Ascending aorta (tissue), 2 donors: ENCODE results near the gene RPL6. TPM values are rescaled to one million over a fixed set of nuclear protein-coding genes. Genes with fewer than 3 reads are reported as not detected.
A peak's percentile ranks its signal among the peaks of the same experiment; 100 is the strongest.
"Not testable (repeated sequence)": the region's sequence is repeated elsewhere in the genome, so short reads cannot be mapped to it uniquely, and the experiment has no call there.

Experiments
- DNase-seq, 2 donors: peaks; one replicate each; pipeline ENCODE4 v3.0.0-alpha.2; 2019; ENCODE audit warnings: low spot score in 2 of 2
- H3K27ac ChIP-seq, 2 donors: fragments of 200-600 bp; sonication (generic); one replicate each; pipeline ENCODE4 v1.5.1; 2016 to 2017; ENCODE audit warnings: mild to moderate bottlenecking in 1 of 2
- H3K27me3 ChIP-seq: fragments of 200-600 bp; sonication (generic); one replicate; pipeline ENCODE4 v1.5.1; 2017
- H3K36me3 ChIP-seq, 2 donors: fragments of 200-600 bp; sonication (generic); one replicate each; pipeline ENCODE4 v1.5.1; 2016
- H3K4me1 ChIP-seq, 2 donors: fragments of 200-600 bp; sonication (generic); one replicate each; pipeline ENCODE4 v1.5.1; 2016 to 2017; ENCODE audit warnings: mild to moderate bottlenecking in 1 of 2
- H3K4me3 ChIP-seq, 2 donors: fragments of 200-600 bp; sonication (generic); one replicate each; pipeline ENCODE4 v1.5.1; 2016 to 2017; ENCODE audit warnings: mild to moderate bottlenecking in 1 of 2
- H3K9me3 ChIP-seq, 2 donors: fragments of 200-600 bp; sonication (generic); one replicate each; pipeline ENCODE4 v1.5.1; 2016
- CTCF ChIP-seq, 3 experiments: fragments of 200-600 bp in 2 of 3; fragments of 450-650 bp in 1 of 3; sonication (generic) in 2 of 3; IDR thresholded peaks; one replicate each; pipeline ENCODE4 v1.5.1; 2016 to 2019; ENCODE audit warnings: antibody characterized with exemption in 3 of 3, mild to moderate bottlenecking in 1 of 3, moderate library complexity in 1 of 3
- intact Hi-C: fragments of 100-400 bp; cut with DNase I; formaldehyde crosslinking; loops from one replicate; pipeline ENCODE4 v1.15.1; 2023
- total RNA-seq: library from RNA; depleted of rRNA; stranded (reverse); fragments of >200 nt; gene quantifications from one replicate; pipeline ENCODE4 v1.1.0, GENCODE V29; 2016

Gene RPL6
- total RNA-seq, 1 donor from 2014 or later: 951 TPM

- no peaks in the 10 kb centered on the region for H3K36me3 ChIP-seq
- no peak for TF ChIP-seq CTCF (IDR thresholded peaks at IDR 0.05)
- no peaks in the 10 kb centered on the region for H3K9me3 ChIP-seq
- H3K4me1 ChIP-seq: peaks cover 7 to 38% of the 10 kb centered on the region in 2 donors
- H3K27me3 ChIP-seq: no peaks in the 10 kb centered on the region
- peak overlapping the region; percentile 98 to 99 for H3K27ac ChIP-seq
- H3K4me3 ChIP-seq: peak overlapping the region; percentile 84 to 95
- intact Hi-C loops: loop anchor here (1.0 to 5.0 kb wide), 2 partner anchors 9 to 291 kb away; partner anchors contain the start of genes RPL6 and TRAFD1
- no peak for DNase-seq
Observed at GRCh38 chr12:112418273-112418607, 8.8 kb upstream of the RPL6 start.

- not testable (repeated sequence) for H3K36me3 ChIP-seq, H3K27me3 ChIP-seq, H3K27ac ChIP-seq, DNase-seq, H3K4me3 ChIP-seq, H3K9me3 ChIP-seq
- intact Hi-C loops: loop anchor here (5.0 kb wide), 1 partner anchor 288 kb away; the partner anchor contains the start of gene TRAFD1
- peaks cover 7 to 17% of the 10 kb centered on the region in 2 donors for H3K4me1 ChIP-seq
Observed at GRCh38 chr12:112415457-112415856, 6.1 kb upstream of the RPL6 start.

- H3K9me3 ChIP-seq: no peaks in the 10 kb centered on the region
- H3K4me3 ChIP-seq: no peak overlapping the region
- intact Hi-C loops: no loop called here
- TF ChIP-seq CTCF (IDR thresholded peaks at IDR 0.05): no peak
- H3K36me3 ChIP-seq: no peaks in the 10 kb centered on the region
- DNase-seq: no peak
- no peak overlapping the region for H3K27ac ChIP-seq
- peaks cover 0 to 8% of the 10 kb centered on the region in 2 donors for H3K4me1 ChIP-seq
- H3K27me3 ChIP-seq: no peaks in the 10 kb centered on the region
Observed at GRCh38 chr12:112413855-112414625, 4.6 kb upstream of the RPL6 start.

- no peak overlapping the region for H3K4me3 ChIP-seq
- H3K27ac ChIP-seq: peak overlapping the region in 1 of 2 donors; percentile 79
Observed at GRCh38 chr12:112409906-112410244, 470 bp upstream of the RPL6 start.

GRCh38 chr12:112408621-112409020 lies 784 bp downstream of the RPL6 start:
- TF ChIP-seq CTCF (IDR thresholded peaks at IDR 0.05): no peak
- Histone ChIP-seq H3K4me1 (peaks cover 0 to 14% of the 10 kb centered on the region in 2 donors), H3K9me3 (no peaks in the 10 kb centered on the region), H3K27ac (peak overlapping the region; percentile 79 to 90), H3K36me3 (peaks cover 30 to 40% of the 10 kb centered on the region in 2 donors), H3K4me3 (peak overlapping the region; percentile 67 to 76), H3K27me3 (no peaks in the 10 kb centered on the region)
- peak in 1 of 2 donors; percentile 12 for DNase-seq
- intact Hi-C loops: loop anchor here (1.0 to 2.0 kb wide), 2 partner anchors 10 to 26 kb away; partner anchors contain the start of genes HECTD4 and PTPN11

More at GRCh38 chr12:112409906-112410244, 470 bp upstream of the RPL6 start:
- Histone ChIP-seq H3K36me3 (peaks cover 25 to 30% of the 10 kb centered on the region in 2 donors), H3K27me3 (no peaks in the 10 kb centered on the region), H3K4me1 (peaks cover 0 to 14% of the 10 kb centered on the region in 2 donors), H3K9me3 (no peaks in the 10 kb centered on the region)
- intact Hi-C loops: loop anchor here (1.0 to 2.0 kb wide), 2 partner anchors 8 to 27 kb away; partner anchors contain the start of genes HECTD4 and PTPN11
- no peak for DNase-seq
- no peak for TF ChIP-seq CTCF (IDR thresholded peaks at IDR 0.05)

- peaks cover 30 to 40% of the 10 kb centered on the region in 2 donors for H3K36me3 ChIP-seq
- not testable (repeated sequence) for H3K27ac ChIP-seq, H3K9me3 ChIP-seq, H3K4me3 ChIP-seq, H3K27me3 ChIP-seq
- DNase-seq: peak in 1 of 2 donors; percentile 24
- H3K4me1 ChIP-seq: peaks cover 0 to 14% of the 10 kb centered on the region in 2 donors
- intact Hi-C loops: loop anchor here (2.0 kb wide), 1 partner anchor 25 kb away; the partner anchor contains the start of gene HECTD4
Observed at GRCh38 chr12:112407683-112408082, 1.7 kb downstream of the RPL6 start.
